GM12878 (cell line): ENCODE data around the gene GIPC1. TPM values are rescaled to one million over a fixed set of nuclear protein-coding genes. Genes with fewer than 3 reads are reported as not detected.

Experiments
- NR2F1 ChIP-seq: fragments of 450-650 bp; conservative IDR thresholded peaks from 2 replicates; pipeline ENCODE4 v1.6.1; 2017; ENCODE audit warnings: mild to moderate bottlenecking
- polyA plus RNA-seq, 11 experiments: library from polyadenylated mRNA; depleted of rRNA in 4 of 11; unstranded in 6 of 11; stranded (reverse) in 5 of 11; fragments of >200 nt; fragmentation: Nextera tagmentation in 4 of 11; fragmentation: Illumina TruSeq in 1 of 11; extraction: Ambion mirVana in 4 of 11; extraction: Trizol in 1 of 11; gene quantifications; 1 replicate in 1 of 11; 2 replicates in 10 of 11; pipeline versions ENCODE4 v1.2.1 to v1.2.3, GENCODE V29; 2011 to 2016; ENCODE audit warnings: inconsistent platforms in 2 of 11, missing spikeins in 2 of 11, low read depth in 1 of 11
- total RNA-seq, 4 experiments: library from RNA; depleted of rRNA in 3 of 4; stranded (reverse); fragments of >200 nt in 3 of 4; fragmentation: Illumina TruSeq in 1 of 4; extraction: Trizol in 1 of 4; gene quantifications; 2 replicates each; pipeline versions ENCODE4 v1.2.1 to v1.2.3, GENCODE V29; 2013 to 2021
- TF ChIP-seq, protein P1 (sequence below): fragments of 450-650 bp; IDR thresholded peaks from 2 replicates; pipeline ENCODE4 v1.6.1; 2016; ENCODE audit warnings: mild to moderate bottlenecking
- TF ChIP-seq, protein P2 (sequence below): IDR thresholded peaks from 2 replicates; pipeline ENCODE4 v1.6.1; 2012; ENCODE audit warnings: improper control_type of control experiment, low read depth, low read length; ENCODE audit not compliant: insufficient replicate concordance

Gene GIPC1
- total and polyA plus RNA-seq, 10 of the 15 experiments (the other 5 are each of a cell fraction or from before 2014, with no cell fraction given): 0.47 to 24.1 (median 13.6) TPM

- TF ChIP-seq, protein P1, sequence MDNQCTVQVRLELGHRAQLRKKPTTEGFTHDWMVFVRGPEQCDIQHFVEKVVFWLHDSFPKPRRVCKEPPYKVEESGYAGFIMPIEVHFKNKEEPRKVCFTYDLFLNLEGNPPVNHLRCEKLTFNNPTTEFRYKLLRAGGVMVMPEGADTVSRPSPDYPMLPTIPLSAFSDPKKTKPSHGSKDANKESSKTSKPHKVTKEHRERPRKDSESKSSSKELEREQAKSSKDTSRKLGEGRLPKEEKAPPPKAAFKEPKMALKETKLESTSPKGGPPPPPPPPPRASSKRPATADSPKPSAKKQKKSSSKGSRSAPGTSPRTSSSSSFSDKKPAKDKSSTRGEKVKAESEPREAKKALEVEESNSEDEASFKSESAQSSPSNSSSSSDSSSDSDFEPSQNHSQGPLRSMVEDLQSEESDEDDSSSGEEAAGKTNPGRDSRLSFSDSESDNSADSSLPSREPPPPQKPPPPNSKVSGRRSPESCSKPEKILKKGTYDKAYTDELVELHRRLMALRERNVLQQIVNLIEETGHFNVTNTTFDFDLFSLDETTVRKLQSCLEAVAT: peak; percentile 81; the same call in 1 of the 2 replicates
- TF ChIP-seq, protein P2, sequence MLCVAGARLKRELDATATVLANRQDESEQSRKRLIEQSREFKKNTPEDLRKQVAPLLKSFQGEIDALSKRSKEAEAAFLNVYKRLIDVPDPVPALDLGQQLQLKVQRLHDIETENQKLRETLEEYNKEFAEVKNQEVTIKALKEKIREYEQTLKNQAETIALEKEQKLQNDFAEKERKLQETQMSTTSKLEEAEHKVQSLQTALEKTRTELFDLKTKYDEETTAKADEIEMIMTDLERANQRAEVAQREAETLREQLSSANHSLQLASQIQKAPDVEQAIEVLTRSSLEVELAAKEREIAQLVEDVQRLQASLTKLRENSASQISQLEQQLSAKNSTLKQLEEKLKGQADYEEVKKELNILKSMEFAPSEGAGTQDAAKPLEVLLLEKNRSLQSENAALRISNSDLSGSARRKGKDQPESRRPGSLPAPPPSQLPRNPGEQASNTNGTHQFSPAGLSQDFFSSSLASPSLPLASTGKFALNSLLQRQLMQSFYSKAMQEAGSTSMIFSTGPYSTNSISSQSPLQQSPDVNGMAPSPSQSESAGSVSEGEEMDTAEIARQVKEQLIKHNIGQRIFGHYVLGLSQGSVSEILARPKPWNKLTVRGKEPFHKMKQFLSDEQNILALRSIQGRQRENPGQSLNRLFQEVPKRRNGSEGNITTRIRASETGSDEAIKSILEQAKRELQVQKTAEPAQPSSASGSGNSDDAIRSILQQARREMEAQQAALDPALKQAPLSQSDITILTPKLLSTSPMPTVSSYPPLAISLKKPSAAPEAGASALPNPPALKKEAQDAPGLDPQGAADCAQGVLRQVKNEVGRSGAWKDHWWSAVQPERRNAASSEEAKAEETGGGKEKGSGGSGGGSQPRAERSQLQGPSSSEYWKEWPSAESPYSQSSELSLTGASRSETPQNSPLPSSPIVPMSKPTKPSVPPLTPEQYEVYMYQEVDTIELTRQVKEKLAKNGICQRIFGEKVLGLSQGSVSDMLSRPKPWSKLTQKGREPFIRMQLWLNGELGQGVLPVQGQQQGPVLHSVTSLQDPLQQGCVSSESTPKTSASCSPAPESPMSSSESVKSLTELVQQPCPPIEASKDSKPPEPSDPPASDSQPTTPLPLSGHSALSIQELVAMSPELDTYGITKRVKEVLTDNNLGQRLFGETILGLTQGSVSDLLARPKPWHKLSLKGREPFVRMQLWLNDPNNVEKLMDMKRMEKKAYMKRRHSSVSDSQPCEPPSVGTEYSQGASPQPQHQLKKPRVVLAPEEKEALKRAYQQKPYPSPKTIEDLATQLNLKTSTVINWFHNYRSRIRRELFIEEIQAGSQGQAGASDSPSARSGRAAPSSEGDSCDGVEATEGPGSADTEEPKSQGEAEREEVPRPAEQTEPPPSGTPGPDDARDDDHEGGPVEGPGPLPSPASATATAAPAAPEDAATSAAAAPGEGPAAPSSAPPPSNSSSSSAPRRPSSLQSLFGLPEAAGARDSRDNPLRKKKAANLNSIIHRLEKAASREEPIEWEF: no peak
- TF ChIP-seq NR2F1: 0 out of 2 replicates have a peak, but pooled peaks have one; percentile 16
Measured at GRCh38 chr19:14530005-14530348, 34.0 kb upstream of the GIPC1 start (continued).
